Mesothelial cell of epicardium (in vitro differentiated cells): ENCODE data around the gene KL. TPM values are rescaled to one million over a fixed set of nuclear protein-coding genes. Genes with fewer than 3 reads are reported as not detected.

Experiments
- DNase-seq, 2 experiments: peaks; one replicate each; pipeline ENCODE4 v3.0.0; 2021; ENCODE audit warnings: low spot score in 2 of 2; ENCODE audit not compliant: unreplicated experiment in 2 of 2
- H3K27ac Mint-ChIP-seq: 2 replicates; pipeline ENCODE4 v1.8.0; 2021; ENCODE audit warnings: mixed read lengths
- H3K27me3 Mint-ChIP-seq: 2 replicates; pipeline ENCODE4 v1.8.0; 2021; ENCODE audit warnings: low read depth, mixed read lengths
- H3K36me3 Mint-ChIP-seq: 2 replicates; pipeline ENCODE4 v1.8.0; 2021; ENCODE audit warnings: mixed read lengths
- H3K4me1 Mint-ChIP-seq: 2 replicates; pipeline ENCODE4 v1.8.0; 2021; ENCODE audit warnings: mixed read lengths
- H3K4me3 Mint-ChIP-seq: 2 replicates; pipeline ENCODE4 v1.8.0; 2021; ENCODE audit warnings: mild to moderate bottlenecking, moderate library complexity, mixed read lengths
- H3K9me3 Mint-ChIP-seq: 2 replicates; pipeline ENCODE4 v1.8.0; 2021; ENCODE audit warnings: mixed read lengths
- total RNA-seq: library from RNA; stranded (reverse); gene quantifications from 3 replicates; pipeline ENCODE4 v1.2.1, GENCODE V29; 2021
- TF ChIP-seq, protein P1 (sequence below): fragments of 200-600 bp; sonication (generic); IDR thresholded peaks from one replicate; pipeline ENCODE4 v1.5.0; 2021; ENCODE audit warnings: antibody characterized with exemption; ENCODE audit not compliant: unreplicated experiment

KL gene
- total RNA-seq, 1 donor from 2014 or later = 0.40 TPM

DNA sequence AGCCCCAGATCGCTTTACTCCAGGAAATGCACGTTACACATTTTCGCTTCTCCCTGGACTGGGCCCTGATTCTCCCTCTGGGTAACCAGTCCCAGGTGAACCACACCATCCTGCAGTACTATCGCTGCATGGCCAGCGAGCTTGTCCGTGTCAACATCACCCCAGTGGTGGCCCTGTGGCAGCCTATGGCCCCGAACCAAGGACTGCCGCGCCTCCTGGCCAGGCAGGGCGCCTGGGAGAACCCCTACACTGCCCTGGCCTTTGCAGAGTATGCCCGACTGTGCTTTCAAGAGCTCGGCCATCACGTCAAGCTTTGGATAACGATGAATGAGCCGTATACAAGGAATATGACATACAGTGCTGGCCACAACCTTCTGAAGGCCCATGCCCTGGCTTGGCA, 44.6 kb downstream of the KL start:
- no peaks in the 10 kb centered on the region for H3K27me3 Mint-ChIP-seq
- H3K4me3 Mint-ChIP-seq = no peak overlapping the region
- peaks cover 6% of the 10 kb centered on the region for H3K4me1 Mint-ChIP-seq
- TF ChIP-seq, protein P1, sequence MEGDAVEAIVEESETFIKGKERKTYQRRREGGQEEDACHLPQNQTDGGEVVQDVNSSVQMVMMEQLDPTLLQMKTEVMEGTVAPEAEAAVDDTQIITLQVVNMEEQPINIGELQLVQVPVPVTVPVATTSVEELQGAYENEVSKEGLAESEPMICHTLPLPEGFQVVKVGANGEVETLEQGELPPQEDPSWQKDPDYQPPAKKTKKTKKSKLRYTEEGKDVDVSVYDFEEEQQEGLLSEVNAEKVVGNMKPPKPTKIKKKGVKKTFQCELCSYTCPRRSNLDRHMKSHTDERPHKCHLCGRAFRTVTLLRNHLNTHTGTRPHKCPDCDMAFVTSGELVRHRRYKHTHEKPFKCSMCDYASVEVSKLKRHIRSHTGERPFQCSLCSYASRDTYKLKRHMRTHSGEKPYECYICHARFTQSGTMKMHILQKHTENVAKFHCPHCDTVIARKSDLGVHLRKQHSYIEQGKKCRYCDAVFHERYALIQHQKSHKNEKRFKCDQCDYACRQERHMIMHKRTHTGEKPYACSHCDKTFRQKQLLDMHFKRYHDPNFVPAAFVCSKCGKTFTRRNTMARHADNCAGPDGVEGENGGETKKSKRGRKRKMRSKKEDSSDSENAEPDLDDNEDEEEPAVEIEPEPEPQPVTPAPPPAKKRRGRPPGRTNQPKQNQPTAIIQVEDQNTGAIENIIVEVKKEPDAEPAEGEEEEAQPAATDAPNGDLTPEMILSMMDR = no peak
- H3K9me3 Mint-ChIP-seq = no peaks in the 10 kb centered on the region
- DNase-seq = no peak
- no peaks in the 10 kb centered on the region for H3K36me3 Mint-ChIP-seq
- H3K27ac Mint-ChIP-seq = no peak overlapping the region

DNA sequence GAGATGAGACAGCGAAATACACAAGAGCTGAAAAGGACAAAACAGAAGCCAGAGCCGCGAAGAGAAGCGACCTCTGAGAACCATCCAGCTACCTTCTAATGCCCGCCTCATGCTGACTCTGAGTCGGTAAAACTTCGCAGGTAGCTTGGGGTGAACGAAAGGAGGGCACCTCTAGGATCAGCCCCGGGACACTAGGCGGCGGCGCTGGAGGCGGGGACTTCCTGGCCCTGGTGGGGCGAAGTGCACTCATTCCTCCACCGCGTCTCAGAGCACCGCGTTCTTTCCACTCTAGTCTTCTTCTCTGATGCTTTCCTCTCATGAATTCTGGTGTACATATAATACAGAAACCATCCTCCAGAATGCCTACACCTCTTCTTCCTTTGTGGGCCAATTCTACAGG, 50.1 kb downstream of the KL start:
- TF ChIP-seq, protein P1 = no peak
- Mint-ChIP-seq H3K27me3 (no peaks in the 10 kb centered on the region), H3K4me1 (peaks cover 2% of the 10 kb centered on the region), H3K9me3 (no peaks in the 10 kb centered on the region), H3K27ac (no peak overlapping the region), H3K36me3 (no peaks in the 10 kb centered on the region), H3K4me3 (no peak overlapping the region)
- DNase-seq = no peak

GRCh38 chr13:33069365-33069764, 53.1 kb downstream of the KL start:
- TF ChIP-seq, protein P1 = no peak
- Mint-ChIP-seq H3K9me3 (no peaks in the 10 kb centered on the region), H3K27me3 (no peaks in the 10 kb centered on the region), H3K36me3 (no peaks in the 10 kb centered on the region), H3K4me1 (peaks cover 2% of the 10 kb centered on the region), H3K4me3 (no peak overlapping the region), H3K27ac (no peak overlapping the region)
- DNase-seq = no peak

- TF ChIP-seq, protein P1 = no peak
- Mint-ChIP-seq H3K36me3 (no peaks in the 10 kb centered on the region), H3K9me3 (no peaks in the 10 kb centered on the region), H3K27me3 (no peaks in the 10 kb centered on the region), H3K4me1 (no peaks in the 10 kb centered on the region), H3K27ac (no peak overlapping the region), H3K4me3 (no peak overlapping the region)
- no peak for DNase-seq
These were observed 54.5 kb downstream of the KL start for GRCh38 chr13:33070713-33071112.

DNA sequence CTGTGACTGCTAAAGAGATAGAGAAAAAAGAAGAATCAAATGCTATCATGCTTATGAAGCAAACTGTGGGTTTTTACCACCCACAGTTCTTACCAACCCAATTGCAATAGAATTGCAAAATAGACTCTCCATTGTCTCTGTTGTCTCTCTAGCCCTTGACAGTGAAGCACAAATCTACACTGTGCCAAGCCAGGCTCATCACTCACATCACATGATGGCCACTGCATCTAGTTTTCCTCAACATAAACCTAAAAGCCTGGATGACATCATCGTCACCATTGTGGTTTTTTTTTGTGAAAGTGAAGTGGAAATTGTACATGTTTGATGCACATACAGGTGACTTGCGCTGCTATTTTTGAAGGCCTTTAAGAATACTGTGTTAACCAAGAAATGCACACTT, 56.1 kb downstream of the KL start:
- H3K27ac Mint-ChIP-seq = no peak overlapping the region
- H3K4me3 Mint-ChIP-seq = no peak overlapping the region
- H3K27me3 Mint-ChIP-seq = no peaks in the 10 kb centered on the region
- H3K4me1 Mint-ChIP-seq = no peaks in the 10 kb centered on the region
- H3K9me3 Mint-ChIP-seq = no peaks in the 10 kb centered on the region
- DNase-seq = no peak
- H3K36me3 Mint-ChIP-seq = no peaks in the 10 kb centered on the region
- TF ChIP-seq, protein P1 = no peak

DNA sequence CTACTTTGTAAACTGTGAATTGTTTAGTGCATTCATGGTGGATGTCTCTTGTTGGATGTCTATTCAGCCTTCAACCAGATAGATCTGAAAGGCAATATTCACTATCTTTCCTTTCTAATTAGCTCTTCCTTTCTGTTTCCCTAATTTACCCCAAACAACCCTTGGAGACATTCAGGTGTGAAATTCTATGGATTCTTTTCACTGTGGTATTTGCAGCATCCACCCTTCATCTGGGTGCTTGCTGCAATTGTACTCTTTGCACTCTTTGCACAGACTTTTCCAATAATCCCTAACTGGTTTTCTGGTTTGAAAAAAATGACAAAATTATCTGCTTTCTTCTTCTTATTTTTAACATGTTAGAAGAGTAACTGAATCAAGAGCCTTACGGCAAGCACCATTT, 56.5 kb downstream of the KL start:
- no peak for DNase-seq
- Mint-ChIP-seq H3K4me3 (no peak overlapping the region), H3K27me3 (no peaks in the 10 kb centered on the region), H3K36me3 (no peaks in the 10 kb centered on the region), H3K27ac (no peak overlapping the region), H3K4me1 (no peaks in the 10 kb centered on the region), H3K9me3 (no peaks in the 10 kb centered on the region)
- TF ChIP-seq, protein P1 = no peak
